Astrocyte of the spinal cord (primary cell): Measurements from ENCODE around the gene DNAH11.

Experiments used
- DNase-seq: peaks from one replicate; pipeline ENCODE4 v3.0.0; 2011; ENCODE audit warnings: low read depth, low spot score
- H3K4me3 ChIP-seq: 2 replicates; pipeline ENCODE4 v1.5.1; 2011; ENCODE audit warnings: low read depth, mild to moderate bottlenecking, low read length, moderate library complexity
- in situ Hi-C: cut with HindIII; loops from 2 replicates; pipeline ENCODE4 v1.10.0; 2017; ENCODE audit warnings: low sequenced_read_pairs
- TF ChIP-seq, protein P1 (sequence below): IDR thresholded peaks from 2 replicates; pipeline ENCODE4 v1.5.1; 2012; ENCODE audit warnings: low read depth, mild to moderate bottlenecking, low read length, inconsistent platforms

DNAH11 gene

DNA sequence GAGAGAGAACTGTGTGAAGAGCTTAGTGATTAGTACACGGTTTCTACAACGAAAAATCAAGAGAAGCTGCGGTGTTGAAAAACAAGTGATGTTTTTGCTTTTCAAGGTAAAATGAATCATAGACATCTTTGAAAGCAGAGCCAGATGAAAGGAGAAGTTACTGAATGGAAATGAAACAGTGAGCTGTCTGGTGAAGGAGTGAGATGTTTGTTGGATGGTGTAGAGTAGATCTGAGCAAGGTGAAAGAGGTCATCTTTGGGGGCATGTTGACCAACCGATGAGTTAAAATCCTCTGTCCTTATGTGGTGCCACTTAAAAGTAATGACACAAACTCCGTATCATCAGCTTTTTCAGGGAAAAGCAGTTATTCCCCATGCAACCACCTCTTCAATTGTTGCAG is 225.4 kb downstream of the DNAH11 start:
- no peak overlapping the region for H3K4me3 ChIP-seq
- in situ Hi-C loops = no loop called here

DNA sequence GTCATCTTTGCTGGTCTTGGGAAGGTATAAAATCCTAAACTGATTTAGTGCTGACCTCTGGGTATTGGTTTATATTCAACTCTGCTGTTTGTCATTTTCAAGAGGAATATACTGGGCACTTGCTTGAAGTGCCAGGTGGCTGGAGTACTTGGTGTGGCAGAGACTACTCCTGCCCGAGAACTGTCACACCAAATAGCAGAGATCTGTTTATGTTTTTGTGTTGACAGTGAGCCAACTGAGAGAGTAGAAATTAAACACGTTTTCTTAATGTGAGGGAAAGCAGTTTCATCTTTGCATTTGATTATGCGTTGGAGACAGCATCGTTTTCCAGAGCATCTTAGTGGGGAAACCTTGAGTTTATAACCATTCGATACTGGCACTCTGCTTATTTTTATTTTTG is 228.4 kb downstream of the DNAH11 start:
- DNase-seq = no peak
- TF ChIP-seq, protein P1, sequence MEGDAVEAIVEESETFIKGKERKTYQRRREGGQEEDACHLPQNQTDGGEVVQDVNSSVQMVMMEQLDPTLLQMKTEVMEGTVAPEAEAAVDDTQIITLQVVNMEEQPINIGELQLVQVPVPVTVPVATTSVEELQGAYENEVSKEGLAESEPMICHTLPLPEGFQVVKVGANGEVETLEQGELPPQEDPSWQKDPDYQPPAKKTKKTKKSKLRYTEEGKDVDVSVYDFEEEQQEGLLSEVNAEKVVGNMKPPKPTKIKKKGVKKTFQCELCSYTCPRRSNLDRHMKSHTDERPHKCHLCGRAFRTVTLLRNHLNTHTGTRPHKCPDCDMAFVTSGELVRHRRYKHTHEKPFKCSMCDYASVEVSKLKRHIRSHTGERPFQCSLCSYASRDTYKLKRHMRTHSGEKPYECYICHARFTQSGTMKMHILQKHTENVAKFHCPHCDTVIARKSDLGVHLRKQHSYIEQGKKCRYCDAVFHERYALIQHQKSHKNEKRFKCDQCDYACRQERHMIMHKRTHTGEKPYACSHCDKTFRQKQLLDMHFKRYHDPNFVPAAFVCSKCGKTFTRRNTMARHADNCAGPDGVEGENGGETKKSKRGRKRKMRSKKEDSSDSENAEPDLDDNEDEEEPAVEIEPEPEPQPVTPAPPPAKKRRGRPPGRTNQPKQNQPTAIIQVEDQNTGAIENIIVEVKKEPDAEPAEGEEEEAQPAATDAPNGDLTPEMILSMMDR = no peak
- no peak overlapping the region for H3K4me3 ChIP-seq
- in situ Hi-C loops = no loop called here

More for the DNA sequence above, 225.4 kb downstream of the DNAH11 start:
- TF ChIP-seq, protein P1 = no peak
- DNase-seq = no peak

DNA sequence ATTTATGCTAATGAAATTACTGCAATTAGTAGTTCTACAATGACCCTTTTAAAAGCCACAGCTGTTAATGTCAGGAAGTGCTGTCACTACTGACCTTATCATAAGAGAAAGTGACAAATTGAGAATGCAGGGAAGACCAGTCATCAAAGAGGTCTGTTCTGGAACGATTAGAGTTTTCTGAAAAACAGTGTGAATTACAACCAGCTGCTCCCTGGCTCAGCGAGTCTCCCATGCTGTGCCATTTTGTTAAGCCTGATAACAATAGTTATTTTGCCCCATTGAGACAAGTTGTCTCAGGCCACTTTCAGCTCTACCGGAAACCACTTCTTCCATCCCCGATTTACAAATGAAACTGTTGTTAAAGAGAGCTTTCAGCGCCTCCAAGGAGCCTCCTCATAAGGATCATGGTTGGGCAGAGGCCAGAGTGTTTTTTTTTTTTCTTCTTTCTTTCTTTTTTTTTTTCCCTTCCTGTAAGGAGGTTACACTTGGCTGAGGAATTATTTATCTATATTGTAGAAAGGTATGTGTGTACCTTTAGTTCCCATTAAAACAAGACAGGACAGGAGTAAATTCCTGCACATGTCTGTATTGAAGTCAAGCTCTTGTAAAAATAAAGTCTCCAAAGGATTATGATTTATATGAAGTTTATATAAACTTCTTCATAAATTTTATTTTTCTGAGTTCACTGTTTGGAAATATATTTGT is 229.2 kb downstream of the DNAH11 start:
- in situ Hi-C loops = no loop called here
- TF ChIP-seq, protein P1 = no peak
- no peak for DNase-seq
- H3K4me3 ChIP-seq = no peak overlapping the region

DNA sequence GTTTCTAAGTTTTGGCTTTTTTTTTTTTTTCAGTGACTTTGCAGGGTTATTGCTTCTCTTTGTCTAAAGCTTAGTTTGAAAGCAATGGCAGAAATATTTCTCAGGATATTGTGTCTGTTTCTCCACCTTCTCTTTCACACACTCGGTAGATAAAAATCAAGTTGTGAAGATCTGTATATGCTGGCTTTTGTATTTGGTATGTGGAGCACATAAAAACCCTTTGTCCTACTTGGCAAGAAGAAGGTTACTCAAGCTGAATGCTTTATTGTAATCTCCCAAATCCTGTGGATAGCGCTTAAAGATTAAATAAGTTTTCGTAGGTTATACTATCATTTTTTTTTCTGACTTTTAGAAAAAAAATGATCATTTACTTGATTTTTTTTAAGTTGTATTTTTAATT is 230.5 kb downstream of the DNAH11 start:
- H3K4me3 ChIP-seq = no peak overlapping the region
- in situ Hi-C loops = no loop called here
- DNase-seq = no peak
- TF ChIP-seq, protein P1 = no peak

DNA sequence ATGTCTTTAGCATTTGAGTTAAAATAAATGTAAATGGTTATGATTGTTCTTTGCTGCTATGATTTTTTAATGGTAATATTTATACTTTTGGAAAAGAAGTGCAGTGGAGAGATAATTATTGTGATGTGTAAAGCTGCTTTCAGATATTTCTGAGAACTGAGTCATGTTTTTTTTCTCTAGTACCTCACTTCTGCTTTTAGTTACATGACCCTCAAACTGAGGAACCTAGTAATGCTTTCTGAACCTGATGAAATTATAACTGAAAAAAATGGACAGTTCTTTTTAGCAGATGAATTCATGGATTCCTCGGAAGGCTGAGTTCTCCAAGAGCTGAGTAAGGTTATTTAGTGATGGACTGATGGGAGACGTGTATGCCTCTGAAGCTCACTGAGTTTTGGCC is 235.1 kb downstream of the DNAH11 start:
- no peak for DNase-seq
- TF ChIP-seq, protein P1 = no peak
- in situ Hi-C loops = no loop called here
- H3K4me3 ChIP-seq = no peak overlapping the region

DNA sequence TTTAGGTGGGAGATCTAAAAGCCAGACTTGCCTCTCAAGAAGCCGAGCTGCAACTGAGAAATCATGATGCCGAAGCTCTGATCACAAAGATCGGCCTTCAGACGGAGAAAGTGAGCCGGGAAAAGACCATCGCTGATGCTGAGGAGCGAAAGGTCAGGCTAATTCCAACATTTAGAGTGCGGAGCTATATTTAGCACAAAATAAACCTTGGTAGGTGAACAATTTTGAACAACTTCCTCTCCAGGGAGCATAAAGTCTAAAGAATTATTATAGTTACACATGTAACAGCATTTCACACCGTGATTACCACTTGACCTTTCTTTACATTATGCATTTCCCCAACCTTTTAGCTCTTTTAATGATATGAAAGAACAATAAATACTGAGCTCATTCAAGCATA is 236.1 kb downstream of the DNAH11 start:
- TF ChIP-seq, protein P1 = no peak
- in situ Hi-C loops = no loop called here
- H3K4me3 ChIP-seq = no peak overlapping the region
- no peak for DNase-seq
